GM12878 (cell line): ENCODE results near the gene ANGPTL4. TPM values are rescaled to one million over a fixed set of nuclear protein-coding genes. Genes with fewer than 3 reads are reported as not detected.

Experiments used
- ATAC-seq: fragments of 200-7000 bp; cut with Tn5 transposase; 3 replicates; pipeline ENCODE4 v1.9.1; 2020; ENCODE audit warnings: mild to moderate bottlenecking, moderate library complexity
- BruUV-seq: library from RNA; stranded (reverse); fragments of 400-500 nt; replicated peaks from 2 replicates; lab custom pipeline; 2021; lab: Mats Ljungman, UMichigan
- CTCF ChIA-PET: fragments of 300-600 bp; sonication (Branson Sonifier 250); formaldehyde crosslinking; extraction: SDS; loops from one replicate; lab custom pipeline; 2021; ENCODE audit warnings: inconsistent platforms; lab: Yijun Ruan, JAX
- POLR2A ChIA-PET: fragments of 350-600 bp; formaldehyde crosslinking; extraction: SDS; loops from one replicate; lab custom pipeline; 2021; ENCODE audit warnings: inconsistent platforms; lab: Charles Lee
- RAD21 ChIA-PET: fragments of 300-600 bp; sonication (Branson Sonifier 250); formaldehyde crosslinking; loops from one replicate; lab custom pipeline; 2023; ENCODE audit warnings: antibody characterized with exemption; ENCODE audit not compliant: unreplicated experiment; lab: Charles Lee
- SMC1A ChIA-PET: fragments of 300-600 bp; sonication (Branson Sonifier 250); formaldehyde crosslinking; loops from one replicate; lab custom pipeline; 2023; ENCODE audit not compliant: unreplicated experiment, uncharacterized antibody; lab: Charles Lee
- DNase-seq: peaks from one replicate; pipeline ENCODE4 v3.0.0-alpha.2; 2011; ENCODE audit warnings: low read depth, low spot score
- FAIRE-seq: peaks from 3 replicates; lab custom pipeline; 2011; peaks lifted over from hg19 to GRCh38; lab: Jason Lieb, UNC
- H2AFZ ChIP-seq: 2 replicates; pipeline ENCODE4 v1.6.0; 2011; ENCODE audit warnings: low read depth, low read length, control low read depth; ENCODE audit not compliant: control insufficient read depth
- H3K27ac ChIP-seq: 2 replicates; pipeline ENCODE4 v1.5.1; 2011; ENCODE audit warnings: control low read depth; ENCODE audit not compliant: control insufficient read depth, insufficient read depth
- H3K27me3 ChIP-seq, 2 experiments: replicated peaks in 1 of 2; 2 replicates each; pipeline versions ENCODE4 v1.6.0 to v1.6.1; 2011; ENCODE audit warnings: low read length in 1 of 2; ENCODE audit not compliant: control insufficient read depth in 2 of 2, insufficient read depth in 2 of 2
- H3K36me3 ChIP-seq, 2 experiments: 2 replicates each; pipeline ENCODE4 v1.5.1; 2011; ENCODE audit warnings: low read length in 1 of 2; ENCODE audit not compliant: control insufficient read depth in 2 of 2, insufficient read depth in 2 of 2
- H3K4me1 ChIP-seq: 2 replicates; pipeline ENCODE4 v1.6.1; 2011; ENCODE audit warnings: mild to moderate bottlenecking, low read length, moderate library complexity, mixed read lengths; ENCODE audit not compliant: control insufficient read depth, insufficient read depth
- H3K4me2 ChIP-seq: 2 replicates; pipeline ENCODE4 v1.6.0; 2011; ENCODE audit warnings: control low read depth; ENCODE audit not compliant: control insufficient read depth, insufficient read depth
- H3K4me3 ChIP-seq: fragments of 200-600 bp; sonication (generic); 2 replicates; pipeline ENCODE4 v1.5.1; 2016
- H3K79me2 ChIP-seq: 2 replicates; pipeline ENCODE4 v1.6.0; 2011; ENCODE audit warnings: low read length; ENCODE audit not compliant: control insufficient read depth, insufficient read depth
- H3K9ac ChIP-seq: 2 replicates; pipeline ENCODE4 v1.8.0; 2011; ENCODE audit warnings: low read length, control low read depth, mixed read lengths; ENCODE audit not compliant: control insufficient read depth, insufficient read depth
- H3K9me3 ChIP-seq: replicated peaks from 3 replicates; pipeline ENCODE4 v1.5.1; 2011; ENCODE audit warnings: mild to moderate bottlenecking, low read length; ENCODE audit not compliant: control insufficient read depth, insufficient read depth
- H4K20me1 ChIP-seq: 2 replicates; pipeline ENCODE4 v1.6.0; 2011; ENCODE audit not compliant: control insufficient read depth, insufficient read depth
- CTCF ChIP-seq, 3 experiments: IDR thresholded peaks in 2 of 3; conservative IDR thresholded peaks in 1 of 3; 2 replicates each; pipeline ENCODE4 v1.5.1; 2011; ENCODE audit warnings: low read depth in 3 of 3, low read length in 3 of 3, mild to moderate bottlenecking in 3 of 3, control low read depth in 2 of 3, moderate library complexity in 2 of 3, inconsistent platforms in 1 of 3, mixed read lengths in 1 of 3; ENCODE audit not compliant: control insufficient read depth in 2 of 3, insufficient read depth in 1 of 3; ENCODE audit errors: extremely low read depth in 1 of 3
- E2F8 ChIP-seq: fragments of 450-650 bp; IDR thresholded peaks from 2 replicates; pipeline ENCODE4 v1.6.1; 2018; ENCODE audit warnings: mild to moderate bottlenecking, low read depth, moderate library complexity; ENCODE audit not compliant: partially characterized antibody
- E4F1 ChIP-seq: fragments of 450-650 bp; IDR thresholded peaks from 2 replicates; pipeline ENCODE4 v1.6.1; 2018; ENCODE audit warnings: borderline replicate concordance, mild to moderate bottlenecking; ENCODE audit not compliant: partially characterized antibody
- HDAC6 ChIP-seq: fragments of 200-600 bp; sonication (generic); IDR thresholded peaks from one replicate; pipeline ENCODE4 v1.8.0; 2017; ENCODE audit warnings: antibody characterized with exemption; ENCODE audit not compliant: unreplicated experiment
- SREBF2 ChIP-seq: IDR thresholded peaks from 2 replicates; pipeline ENCODE4 v1.6.1; 2012; ENCODE audit warnings: mild to moderate bottlenecking, low read length
- USF1 ChIP-seq: IDR thresholded peaks from 2 replicates; pipeline ENCODE4 v1.6.1; 2011; ENCODE audit warnings: borderline replicate concordance, low read depth, mild to moderate bottlenecking, moderate library complexity, mixed read lengths, low read length; ENCODE audit not compliant: insufficient read depth; ENCODE audit errors: extremely low read length
- ZBTB40 ChIP-seq: fragments of 450-650 bp; IDR thresholded peaks from 2 replicates; pipeline ENCODE4 v1.6.1; 2016; ENCODE audit warnings: mild to moderate bottlenecking, moderate library complexity, borderline replicate concordance
- WGBS: methylation state at CpG from one replicate; pipeline ENCODE4 v1.1.6; 2016; ENCODE audit warnings: low lambda C conversion rate; ENCODE audit not compliant: insufficient replicate concordance, insufficient coverage; ENCODE audit errors: missing lambda C conversion rate; 5-methylcytosine and 5-hydroxymethylcytosine counted together
- in situ Hi-C: fragments of 300-500 bp; cut with MboI; formaldehyde crosslinking; loops from 9 replicates; pipeline ENCODE4 v1.14.3; 2018; ENCODE audit warnings: mixed read lengths
- intact Hi-C: fragments of 100-400 bp; cut with micrococcal nuclease; formaldehyde crosslinking; loops from one replicate; pipeline ENCODE4 v1.14.2; 2022; ENCODE audit not compliant: unreplicated experiment
- polyA plus RNA-seq, 11 experiments: library from polyadenylated mRNA; depleted of rRNA in 4 of 11; unstranded in 6 of 11; stranded (reverse) in 5 of 11; fragments of >200 nt; fragmentation: Nextera tagmentation in 4 of 11; fragmentation: Illumina TruSeq in 1 of 11; extraction: Ambion mirVana in 4 of 11; extraction: Trizol in 1 of 11; gene quantifications; 1 replicate in 1 of 11; 2 replicates in 10 of 11; pipeline versions ENCODE4 v1.2.1 to v1.2.3, GENCODE V29; 2011 to 2016; ENCODE audit warnings: inconsistent platforms in 2 of 11, missing spikeins in 2 of 11, low read depth in 1 of 11
- total RNA-seq, 4 experiments: library from RNA; depleted of rRNA in 3 of 4; stranded (reverse); fragments of >200 nt in 3 of 4; fragmentation: Illumina TruSeq in 1 of 4; extraction: Trizol in 1 of 4; gene quantifications; 2 replicates each; pipeline versions ENCODE4 v1.2.1 to v1.2.3, GENCODE V29; 2013 to 2021

Gene ANGPTL4
- total and polyA plus RNA-seq, 10 of the 15 experiments (the other 5 are each of a cell fraction or from before 2014, with no cell fraction given), result 0.45 TPM; not detected in 9

GRCh38 chr19:8335343-8336071, 28.4 kb upstream of the ANGPTL4 start:
- TF ChIP-seq SREBF2 (no peak), HDAC6 (peak; percentile 69), E2F8 (no peak), USF1 (no peak), ZBTB40 (no peak), CTCF (IDR thresholded peaks at IDR 0.05 in 2 of 3, conservative IDR thresholded peaks at IDR 0.05 in 1 of 3; ENCODE audit: control insufficient read depth in 2 of 3, extremely low read depth in 1 of 3, insufficient read depth in 1 of 3, low read depth in 3 of 3, low read length in 3 of 3) (peak in 2 of 3 experiments; percentile 10 to 38; a peak in 2 of 6 replicates), E4F1 (no peak)
- no peaks in the 10 kb centered on the region for H3K36me3 ChIP-seq
- no peaks in the 10 kb centered on the region for H4K20me1 ChIP-seq
- RAD21 ChIA-PET, result no interaction called here
- peaks cover 2% of the 10 kb centered on the region; the same call in 1 of the 2 replicates for H3K4me1 ChIP-seq
- intact Hi-C loops (no loop called here), in situ Hi-C loops (no loop called here)
- 6% methylated on average over 53 of the region's 79 CpGs for WGBS
- H2AFZ ChIP-seq, result peak overlapping the region; percentile 39
- H3K9me3 ChIP-seq, result no peaks in the 10 kb centered on the region
- H3K27ac ChIP-seq, result no peak overlapping the region
- peaks cover 2 to 5% of the 10 kb centered on the region in 2 experiments; a peak in 3 of 4 replicates for H3K27me3 ChIP-seq
- SMC1A ChIA-PET, result interaction anchor here (1.4 kb wide), 1 partner anchor 13 kb away, joined by 3 read pairs; no protein-coding TSS in a partner anchor
- no peak overlapping the region for H3K9ac ChIP-seq
- no peak for FAIRE-seq
- POLR2A ChIA-PET, result no interaction called here
- peak overlapping the region; percentile 71 for H3K4me2 ChIP-seq
- ATAC-seq, result peak; percentile 67
- no peaks in the 10 kb centered on the region for H3K79me2 ChIP-seq
- no TSS peak for BruUV-seq
- CTCF ChIA-PET, result interaction anchor here (0.5 to 1.3 kb wide), 2 partner anchors 13 to 63 kb away, joined by 3 to 4 read pairs; no protein-coding TSS in a partner anchor
- DNase-seq, result no peak
- peak overlapping the region; percentile 16; the same call in 1 of the 2 replicates for H3K4me3 ChIP-seq
